Stimulated activated CD4-positive, alpha-beta T cell treated with anti-CD3 and anti-CD28 coated beads, Interleukin-4, amount 100 ng/mL, for 24 hours (primary cell): ENCODE data around the gene MAPK12.

Experiments
- DNase-seq: peaks from one replicate; pipeline ENCODE4 v3.0.0-alpha.2; 2020

MAPK12 gene

DNA sequence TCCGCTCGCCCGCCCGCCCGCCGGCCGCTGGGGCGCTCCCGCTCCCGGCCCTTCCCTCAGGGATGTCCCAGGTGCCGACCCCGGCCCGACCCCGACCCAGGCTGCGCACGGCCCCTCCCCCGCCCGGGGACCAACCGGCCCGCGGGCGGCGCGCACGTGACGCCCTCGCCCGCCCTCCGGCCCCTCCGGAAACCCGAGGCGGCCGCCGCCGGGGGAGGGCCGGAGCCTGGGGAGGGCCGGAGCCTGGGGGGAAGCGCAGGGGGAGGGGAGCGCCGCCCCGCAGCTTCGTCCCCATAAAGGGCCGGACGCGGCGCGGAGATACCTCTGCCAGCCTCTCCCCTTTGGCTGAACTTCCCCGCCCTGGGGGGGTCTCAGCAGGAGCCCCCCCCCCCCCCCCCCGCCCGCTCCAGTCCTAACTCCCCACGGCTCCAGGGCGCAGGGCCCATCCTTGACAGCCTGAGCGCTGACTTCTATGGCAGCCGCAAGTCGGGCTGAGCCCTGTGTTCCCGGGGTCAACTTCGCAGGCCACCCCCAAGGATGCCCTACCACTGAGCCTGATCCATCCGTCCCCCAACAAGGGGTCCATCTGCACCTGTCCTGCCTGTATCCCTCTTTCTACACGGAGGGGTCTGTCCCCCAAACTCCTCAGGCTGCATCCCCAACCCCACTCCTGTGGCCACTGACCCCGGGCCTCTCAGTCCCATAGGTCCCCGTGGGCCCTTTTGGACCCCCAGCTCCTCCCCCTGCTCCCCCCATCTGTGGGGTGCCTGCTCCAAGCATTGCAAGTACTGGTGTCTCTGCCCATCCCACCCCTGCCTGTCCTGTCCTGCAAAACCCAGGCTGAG is at the start of gene MAPK12:
Gene MAPK12 (minus strand): TSS at position 69 of the 845 bp plus-strand sequence. CDS start 174 bp downstream, outside the sequence.
- no peak for DNase-seq

DNA sequence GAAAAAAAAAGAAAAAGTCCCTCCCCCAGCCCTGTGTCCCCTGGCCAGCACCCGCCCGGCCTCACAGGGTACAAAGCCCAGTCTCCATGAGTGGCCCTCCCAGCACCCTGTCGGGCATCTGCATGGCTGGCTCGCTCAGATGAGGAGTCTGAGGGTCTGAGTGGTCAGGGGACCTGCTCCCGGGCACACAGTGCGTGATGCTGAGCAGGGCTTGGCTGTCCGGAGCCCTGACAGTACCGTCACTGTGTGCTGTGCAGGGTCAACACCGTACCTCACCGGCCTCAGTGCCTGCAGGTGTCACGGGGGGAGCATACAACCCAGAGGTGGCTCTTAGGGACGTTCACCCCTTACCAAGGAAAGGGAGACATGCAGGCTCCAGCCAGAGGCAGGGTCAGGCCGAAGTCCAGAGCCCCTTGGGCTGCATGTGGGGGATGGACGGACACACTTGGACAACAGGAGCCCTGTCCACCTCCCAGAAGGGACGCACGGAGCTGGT is 49.5 kb upstream of the MAPK12 start:
- no peak for DNase-seq

DNA sequence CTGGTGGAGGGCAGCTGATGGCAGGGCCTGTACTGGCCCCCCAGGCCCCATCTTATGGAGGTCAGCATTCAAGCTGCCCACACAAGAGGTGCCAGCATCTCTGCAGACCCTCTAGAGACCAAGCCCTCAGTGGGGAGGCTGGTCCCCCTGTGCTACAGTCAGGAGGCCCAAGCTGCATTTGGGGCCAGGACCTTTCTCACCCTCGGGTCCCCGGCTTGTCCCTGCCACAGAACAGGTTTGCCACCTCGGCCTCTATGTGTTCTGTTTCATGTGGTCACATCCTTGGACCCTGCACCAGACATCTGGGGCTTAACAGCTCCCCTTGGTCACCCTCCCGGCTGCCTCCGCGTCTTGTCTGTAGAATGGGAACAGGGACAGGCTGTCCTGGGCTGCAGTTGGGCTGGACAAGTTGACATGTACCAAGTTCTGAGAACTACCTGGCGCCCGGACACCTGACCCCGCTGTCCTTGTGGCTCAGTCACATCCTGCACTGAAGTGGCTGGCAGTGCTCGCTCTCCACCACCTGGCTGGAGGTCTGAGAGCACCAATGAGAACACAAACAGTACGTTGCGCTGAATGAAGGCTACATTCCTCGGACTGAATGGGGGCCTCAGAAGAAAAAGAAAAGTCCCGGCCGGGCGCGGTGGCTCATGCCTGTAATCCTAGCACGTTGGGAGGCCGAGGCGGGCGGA is 48.7 kb upstream of the MAPK12 start:
- DNase-seq = no peak

DNA sequence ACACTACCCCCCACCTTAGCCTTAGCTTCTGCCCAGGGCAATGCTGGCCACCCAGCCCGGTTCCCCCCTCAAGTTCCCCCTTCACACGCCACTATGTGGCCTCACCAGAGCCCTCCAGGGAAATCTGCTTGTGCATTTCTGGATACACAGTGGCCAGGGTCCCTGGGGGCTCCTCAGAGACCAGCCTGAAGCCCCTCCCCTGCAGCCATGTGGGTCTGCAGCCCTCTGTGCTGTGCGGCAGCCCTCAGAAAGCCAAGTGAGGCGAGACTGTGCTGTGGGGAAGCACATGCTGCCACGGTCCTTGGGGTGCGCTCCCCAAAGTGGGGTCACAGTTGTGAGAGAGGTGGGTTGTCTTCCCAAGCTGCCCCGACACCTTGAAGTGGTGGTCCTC is 48.1 kb upstream of the MAPK12 start:
- DNase-seq = no peak

DNA sequence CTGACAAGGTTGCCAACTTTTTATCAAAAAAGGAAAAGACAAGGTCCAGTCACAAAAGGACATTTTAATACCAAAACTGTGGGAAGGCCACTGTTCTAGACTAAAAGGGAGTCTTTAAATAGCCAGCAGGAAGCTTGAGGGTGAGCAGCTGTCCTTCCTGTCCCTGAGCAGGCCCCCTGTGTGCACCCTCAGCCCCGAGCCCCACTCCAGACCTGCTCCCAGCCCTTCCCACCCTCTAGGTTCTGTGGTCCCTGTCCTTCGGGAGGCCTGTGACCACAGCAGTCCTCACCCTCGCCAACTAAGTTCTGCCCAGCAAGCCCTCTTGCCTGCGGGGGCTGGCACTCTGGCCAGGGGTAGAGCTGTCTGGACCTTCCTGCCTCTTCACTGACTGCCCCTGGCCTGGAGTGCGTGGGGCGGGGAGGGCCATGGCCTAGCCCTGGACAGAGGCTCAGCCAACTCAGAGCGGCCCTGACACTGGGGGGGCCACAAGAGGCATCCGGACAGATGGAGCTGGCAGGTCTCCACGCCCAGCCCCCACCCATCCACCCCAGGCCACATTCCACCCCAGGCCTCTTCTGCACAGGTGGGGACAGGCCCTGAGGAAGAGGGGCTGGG is 47.6 kb upstream of the MAPK12 start:
- no peak for DNase-seq

DNA sequence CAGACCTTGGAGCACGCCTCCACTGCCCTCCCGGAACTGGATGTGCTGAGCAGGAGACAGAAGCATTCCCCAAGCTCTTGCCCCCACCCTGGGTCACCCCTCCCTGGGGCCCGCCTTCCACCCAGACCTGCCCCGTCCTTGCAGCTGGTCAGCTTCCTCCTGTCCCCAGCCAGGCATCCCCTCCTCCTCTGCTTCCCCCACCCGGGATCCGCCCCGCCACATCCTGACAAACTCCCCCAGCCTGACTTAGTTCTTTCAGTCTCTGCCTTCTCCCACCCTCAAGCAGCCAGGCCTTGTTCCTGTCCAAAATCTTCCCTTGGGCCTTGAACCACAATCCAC is 47.1 kb upstream of the MAPK12 start:
- no peak for DNase-seq

DNA sequence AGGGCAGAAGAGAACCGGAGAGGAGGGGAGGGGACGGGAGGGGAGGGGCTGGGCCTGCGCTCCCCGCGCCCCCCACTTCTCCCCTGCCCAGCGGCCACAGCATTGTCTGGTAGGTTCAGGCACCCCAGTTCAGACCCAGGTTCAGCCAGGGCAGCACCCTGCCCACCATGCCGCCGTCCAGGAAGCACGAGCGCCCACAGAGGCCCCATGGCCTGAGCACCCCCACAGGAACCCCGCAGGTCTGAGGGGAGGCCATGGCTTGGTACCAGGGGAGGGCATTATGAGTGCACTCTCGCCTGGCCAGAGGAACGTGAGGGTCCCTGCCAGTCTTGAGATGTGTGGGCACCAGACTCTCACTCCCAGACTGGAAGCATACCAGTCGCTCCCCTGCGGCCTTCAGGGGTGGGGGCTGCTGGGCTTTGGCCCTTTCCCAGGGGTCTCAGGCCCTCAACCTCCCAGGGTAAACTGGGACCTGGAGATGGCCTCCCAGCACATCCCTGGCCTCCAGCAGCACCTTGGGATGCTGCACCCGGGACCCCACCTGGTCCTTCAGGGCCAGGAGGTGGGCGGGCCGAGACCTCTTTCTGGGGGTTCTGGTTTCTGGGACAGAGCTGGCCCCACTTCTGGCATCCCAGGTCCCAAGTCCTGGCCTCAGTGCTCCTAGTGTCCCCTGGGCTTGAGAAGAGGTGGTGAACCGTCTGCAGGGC is 46.6 kb upstream of the MAPK12 start:
- no peak for DNase-seq

DNA sequence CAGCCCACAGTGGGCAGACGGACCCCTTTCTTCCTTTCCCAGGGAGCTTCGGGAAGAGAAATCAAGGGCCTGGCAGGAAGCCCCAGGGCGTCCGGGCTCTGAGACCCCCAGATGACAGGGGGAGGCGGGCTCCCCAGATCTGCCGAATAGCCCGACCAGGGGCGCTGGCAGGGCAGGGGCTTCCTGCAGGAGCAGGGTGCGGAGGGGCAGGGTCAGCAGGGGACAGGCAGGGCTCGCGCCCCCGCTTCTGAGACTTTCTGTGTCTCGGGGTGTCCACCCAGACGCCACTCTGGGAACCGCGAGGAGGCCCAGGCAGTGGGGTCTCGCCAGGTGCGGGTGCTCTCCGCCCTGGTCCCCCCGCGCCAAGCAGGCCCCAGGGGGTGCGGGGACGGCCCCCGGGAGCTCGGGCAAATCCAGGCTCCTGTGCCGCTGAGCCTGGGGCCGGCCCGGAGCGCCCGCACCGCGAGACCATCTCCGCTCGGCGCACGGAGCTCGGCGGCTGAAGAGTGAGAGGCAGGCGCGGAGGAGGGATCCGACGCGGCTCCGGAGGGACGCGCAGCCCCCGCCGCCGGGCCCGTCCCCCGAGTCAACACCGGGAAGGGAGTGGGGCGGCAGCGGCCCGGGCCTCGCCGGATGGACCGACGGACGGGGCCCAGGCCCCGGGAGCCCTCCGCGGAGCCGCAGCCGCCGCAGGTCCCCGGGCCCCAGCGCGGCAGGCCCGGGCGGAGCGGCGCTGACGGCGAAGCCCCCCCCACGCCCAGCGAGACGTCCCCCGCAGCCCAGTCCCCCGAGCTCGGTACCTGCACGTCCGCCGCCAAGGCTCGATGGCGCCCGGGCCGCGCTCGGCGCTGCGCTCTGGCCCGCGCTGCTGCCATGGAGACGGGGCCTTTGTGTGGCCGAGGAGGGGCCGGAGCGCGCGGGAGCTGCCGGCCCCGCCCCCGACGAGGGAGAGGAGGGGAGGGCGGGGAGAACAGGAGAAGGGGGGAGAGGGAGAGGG is 45.6 kb upstream of the MAPK12 start, which contains the start of gene PLXNB2:
Gene PLXNB2 (minus strand): TSS at position 894 of the 997 bp plus-strand sequence. CDS start 17,062 bp downstream, outside the sequence.
- no peak for DNase-seq

DNA sequence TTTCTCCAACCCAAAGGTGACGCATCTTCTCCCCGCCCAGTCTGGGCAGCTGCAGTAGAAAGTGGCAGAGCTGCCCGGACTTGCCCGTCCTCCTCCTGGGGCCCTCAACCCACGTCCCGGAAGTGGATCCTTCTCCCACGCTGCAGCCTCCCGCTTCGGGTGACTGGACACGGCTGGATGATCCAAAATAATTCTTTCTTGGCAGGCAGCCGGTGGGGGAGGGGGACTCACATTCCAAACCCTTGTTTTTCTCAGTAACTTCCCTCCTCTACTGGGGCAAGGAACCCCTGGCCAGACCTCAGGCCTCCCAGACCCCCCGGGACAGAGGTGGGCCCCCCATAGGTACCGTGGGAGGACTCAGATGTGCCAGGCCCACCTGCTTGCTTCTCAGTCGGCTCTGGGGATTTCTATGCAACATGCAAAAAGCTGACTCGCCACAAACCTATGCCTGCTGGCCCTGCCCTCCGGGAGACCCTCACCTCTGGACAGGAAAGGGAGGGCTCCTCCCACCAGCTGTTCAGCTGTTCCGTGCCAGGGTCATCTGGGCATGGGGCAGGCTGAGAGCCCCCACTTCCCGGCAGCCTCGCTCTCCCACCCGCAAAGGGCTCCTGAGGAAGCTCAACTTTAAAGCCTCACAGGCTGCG is 44.6 kb upstream of the MAPK12 start:
- no peak for DNase-seq

DNA sequence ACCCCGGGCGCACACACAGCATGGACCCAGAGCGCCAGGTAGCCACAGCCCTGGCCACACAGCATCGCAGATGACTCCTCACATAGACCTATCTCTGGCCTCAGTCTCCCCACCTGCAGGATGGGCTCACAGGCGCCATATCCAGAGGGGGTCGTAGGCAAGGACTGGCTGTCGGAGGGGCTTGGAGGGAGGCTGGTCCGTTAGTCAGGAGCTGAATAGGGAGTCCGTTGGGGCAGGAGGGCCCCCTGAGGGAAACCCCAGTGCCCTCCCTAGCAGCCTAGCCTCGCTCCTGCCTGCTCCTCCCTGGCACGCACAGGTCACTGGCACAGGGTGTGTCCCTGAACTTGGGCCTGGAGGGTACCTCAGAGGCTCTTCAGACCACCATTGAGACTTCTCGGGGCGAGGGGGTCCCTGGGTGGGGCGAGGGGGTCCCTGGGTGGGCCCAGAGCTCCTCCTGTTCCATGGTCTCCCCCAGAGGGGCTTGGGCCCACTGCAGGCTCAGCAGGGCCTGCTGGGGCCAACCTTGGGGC is 44.0 kb upstream of the MAPK12 start:
- no peak for DNase-seq

DNA sequence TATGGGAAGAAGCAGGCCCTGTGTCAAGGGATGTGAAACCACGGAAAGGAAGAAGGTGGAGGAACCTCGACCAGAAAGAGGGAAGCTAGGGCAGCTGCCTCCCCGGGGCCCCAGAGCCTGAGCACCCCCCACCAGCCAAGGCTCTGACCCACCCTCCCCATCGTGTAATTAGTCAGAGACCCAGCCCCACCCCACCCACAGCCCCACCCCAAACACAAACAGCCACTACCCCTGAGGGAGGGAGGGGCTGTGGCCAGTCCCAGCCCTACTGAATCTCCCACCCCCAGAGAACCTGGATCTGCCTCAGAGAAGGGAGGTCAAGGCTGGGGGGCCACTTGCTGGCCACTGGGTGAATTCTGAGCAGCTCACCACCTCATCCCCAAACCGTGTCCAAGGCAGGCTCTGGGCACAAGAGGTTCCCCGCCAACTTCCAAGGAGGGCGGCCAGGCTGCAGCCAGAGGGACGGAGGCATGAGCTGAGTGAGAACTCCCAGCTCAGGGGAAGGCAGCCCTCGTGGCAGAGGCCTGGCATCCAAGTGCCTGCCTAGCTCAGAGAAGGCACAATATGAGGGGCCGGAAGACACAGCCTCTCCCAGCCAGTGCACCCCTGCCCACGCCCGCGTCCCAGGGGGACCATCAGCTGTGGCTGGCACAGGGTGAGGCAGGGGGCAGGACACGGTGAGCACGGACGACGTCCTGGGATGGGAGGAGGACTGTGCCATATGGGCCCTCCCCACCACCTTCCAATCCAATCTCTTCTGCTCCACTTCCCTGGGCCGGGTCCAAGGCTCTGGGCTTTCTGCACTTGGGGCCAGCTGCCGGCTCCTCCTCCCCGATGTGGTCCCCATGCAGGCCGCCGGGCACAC is 43.3 kb upstream of the MAPK12 start:
- DNase-seq = no peak

DNA sequence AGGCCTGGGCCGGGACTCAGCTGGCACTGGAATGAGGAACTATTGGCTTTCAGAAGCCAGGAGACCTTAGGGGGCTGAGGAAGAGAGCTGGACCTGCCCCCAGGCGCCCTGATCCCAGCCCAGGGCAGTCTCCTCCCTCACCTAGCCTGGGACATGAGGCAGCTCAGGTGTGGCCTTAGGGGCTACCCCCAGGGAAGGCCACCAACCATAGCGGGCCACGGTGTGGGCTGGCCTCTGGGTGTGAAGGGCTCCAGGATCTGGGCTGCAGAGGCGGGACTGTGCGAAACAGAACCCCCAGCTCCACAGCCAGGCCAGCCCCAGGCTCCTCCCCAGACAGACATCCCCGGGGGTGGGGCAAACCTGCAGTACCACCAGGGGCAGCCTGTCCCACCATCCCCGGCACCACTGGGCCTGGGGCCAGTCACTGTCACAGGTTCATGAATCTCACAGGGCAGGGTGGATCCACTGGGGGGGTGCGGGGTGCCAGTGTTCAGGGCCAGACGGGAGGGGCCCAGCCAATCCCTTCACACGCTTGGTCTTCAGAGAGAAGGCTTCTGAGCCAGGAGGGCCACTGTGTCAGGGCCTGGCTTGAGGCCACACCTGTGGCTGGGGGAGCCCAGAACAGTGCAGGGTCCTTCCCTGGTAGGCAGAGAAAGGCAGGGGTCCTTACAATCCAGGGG is 42.5 kb upstream of the MAPK12 start:
- no peak for DNase-seq

DNA sequence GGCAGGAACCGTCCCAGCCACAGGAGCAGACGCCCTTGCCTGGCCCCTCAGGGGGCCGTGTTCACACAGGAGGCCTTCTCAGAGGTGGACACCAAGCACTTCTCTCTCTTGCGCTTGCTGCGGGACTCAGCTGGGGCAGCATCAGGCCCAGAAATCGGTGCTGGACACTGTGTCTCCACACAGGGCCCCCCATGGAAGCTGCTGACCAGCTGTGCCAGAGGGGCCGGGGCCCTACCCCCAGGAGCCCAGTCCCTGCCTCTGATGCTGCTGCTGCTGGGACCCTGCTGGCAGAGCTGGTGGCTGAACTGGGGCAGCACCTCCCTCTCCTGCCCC is 42.0 kb upstream of the MAPK12 start:
- DNase-seq = no peak

DNA sequence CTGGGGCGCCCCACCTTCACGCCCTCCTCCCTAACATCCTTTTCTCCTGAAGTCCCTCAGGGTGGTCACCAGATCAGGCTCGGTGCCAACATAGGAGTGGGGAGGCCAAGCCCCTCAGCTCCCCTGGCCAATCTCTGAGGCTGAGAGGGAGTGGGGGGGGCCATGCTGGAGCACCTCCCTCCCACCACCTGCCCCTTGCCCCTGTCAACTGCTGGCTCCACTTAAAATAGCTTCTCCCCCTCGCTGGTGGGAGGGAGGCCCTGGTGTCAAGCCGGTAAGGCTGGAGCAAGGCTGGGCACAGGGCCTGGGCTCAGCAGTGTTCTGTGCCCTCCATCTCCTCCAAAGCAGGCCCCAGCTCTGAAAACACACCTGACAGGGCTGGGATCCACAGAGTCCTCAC is 41.1 kb upstream of the MAPK12 start:
- DNase-seq = no peak

DNA sequence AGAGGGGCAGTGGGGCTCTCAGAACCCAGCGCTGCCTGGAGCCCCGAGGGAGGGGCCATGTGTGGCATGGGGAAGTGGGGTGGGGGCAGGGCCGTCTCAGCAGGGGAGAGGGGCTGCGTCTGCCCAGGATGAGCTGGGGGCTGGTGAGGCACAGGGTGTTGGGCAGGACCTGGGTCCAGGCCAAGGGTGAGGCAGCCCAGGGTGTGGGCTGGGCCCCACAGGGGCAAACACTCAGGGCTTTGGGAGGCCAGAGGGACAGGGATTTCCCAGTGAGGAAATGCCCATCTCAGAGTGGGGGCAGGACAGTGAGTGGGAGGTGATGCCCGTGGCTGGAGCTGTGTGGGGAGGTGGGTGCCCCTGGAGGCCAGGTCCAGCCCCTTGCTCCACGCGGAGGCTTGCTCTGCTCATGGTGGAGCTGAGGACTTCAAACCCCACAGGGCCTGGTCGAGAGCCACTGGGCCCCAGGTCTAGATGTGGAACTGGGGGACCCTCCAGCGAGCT is 40.6 kb upstream of the MAPK12 start:
- no peak for DNase-seq

DNA sequence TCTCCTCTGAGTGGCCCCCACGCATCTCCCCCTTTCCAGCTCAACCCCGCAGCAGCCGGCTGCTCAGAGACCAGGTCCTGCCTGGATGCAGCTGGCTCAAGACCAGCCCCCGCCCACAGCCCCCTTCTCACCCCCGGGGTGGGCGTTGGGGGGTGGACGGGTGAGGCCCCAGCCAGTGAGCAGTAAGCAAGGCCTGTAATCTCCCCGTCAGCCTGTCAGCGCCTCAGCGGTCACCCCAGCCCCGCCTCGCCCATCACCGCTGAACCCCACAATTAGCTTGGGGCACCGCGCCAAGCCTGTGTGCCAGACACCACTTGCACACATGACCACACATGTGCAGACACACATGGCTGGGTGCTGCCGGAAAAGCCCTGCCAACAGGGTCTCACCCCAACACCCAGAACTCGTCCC is 40.1 kb upstream of the MAPK12 start:
- DNase-seq = no peak

DNA sequence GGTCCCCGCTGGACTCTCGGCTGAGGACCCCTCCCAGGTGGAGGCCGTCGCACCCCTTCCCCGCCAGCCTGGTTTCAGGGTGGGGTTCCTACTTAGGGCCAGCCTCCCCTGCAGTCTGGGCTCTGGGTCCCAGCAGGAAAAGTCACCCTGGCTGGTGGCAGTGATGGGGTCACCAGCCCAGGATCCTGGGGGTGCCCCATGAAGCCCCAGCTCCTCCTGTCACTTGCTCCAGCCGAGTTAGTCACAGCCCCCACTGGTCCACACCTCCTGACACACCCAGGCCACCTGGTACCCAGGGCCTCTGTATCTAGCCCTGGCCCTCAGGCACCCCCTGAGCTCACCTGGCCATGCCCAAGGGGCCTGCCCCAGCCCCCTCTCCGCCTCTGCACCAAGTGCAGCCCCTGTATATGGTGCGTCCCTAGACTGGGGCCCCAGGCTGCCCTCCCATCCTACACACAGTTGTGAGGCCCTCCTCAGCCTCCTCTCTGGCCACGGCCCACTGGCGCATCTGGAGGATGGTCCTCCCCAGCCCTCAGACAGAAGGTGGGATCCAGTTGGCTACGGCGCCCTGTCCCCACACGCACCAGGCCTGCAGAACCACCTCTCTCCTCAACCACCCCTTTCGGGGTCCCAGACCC is 39.3 kb upstream of the MAPK12 start:
- DNase-seq = no peak

DNA sequence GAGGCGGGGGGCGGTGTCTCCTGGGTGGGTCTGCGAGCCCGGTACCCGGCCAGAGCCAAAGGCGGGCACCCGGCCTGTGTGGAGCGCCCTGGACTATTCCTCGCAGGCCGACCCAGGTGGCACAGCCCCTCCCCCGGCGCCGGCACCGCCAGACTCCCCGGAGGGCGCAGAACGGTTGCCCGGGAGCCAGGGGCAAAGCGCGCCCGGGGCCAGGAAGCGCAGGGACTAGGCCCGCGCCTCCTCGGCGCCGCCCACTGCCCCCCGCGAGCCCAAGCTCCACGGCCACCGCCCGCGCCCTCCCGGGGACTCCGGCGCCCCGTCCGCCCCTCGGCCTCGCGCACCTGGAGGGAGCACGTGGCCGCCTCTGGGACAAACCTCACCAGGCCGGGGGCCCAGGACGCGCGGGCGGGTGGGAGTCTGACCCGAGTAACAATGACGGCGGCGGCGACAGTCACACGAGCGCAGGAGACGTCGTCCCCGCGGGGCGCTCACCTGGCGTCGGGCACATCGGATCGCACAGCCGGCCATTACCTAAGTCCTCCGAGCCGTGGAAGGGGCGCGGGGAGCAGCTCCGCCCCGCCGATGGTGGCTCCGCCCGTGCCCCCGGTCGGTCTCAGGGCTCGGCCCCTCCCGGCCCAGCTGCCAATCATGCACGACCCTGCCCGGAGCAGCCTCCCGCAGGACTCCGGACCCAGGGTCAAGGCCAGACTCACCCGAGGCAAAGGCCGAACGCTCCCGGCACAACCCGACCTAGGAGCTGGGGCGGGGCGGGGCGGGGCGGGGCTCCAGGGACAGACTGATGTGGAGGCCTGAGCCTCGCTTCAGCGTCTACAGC is 38.5 kb upstream of the MAPK12 start:
- DNase-seq = no peak
